GM21619 (cell line): Measurements from ENCODE around the gene OAF.
"Not testable (repeated sequence)": the region's sequence is repeated elsewhere in the genome, so short reads cannot be mapped to it uniquely, and the experiment has no call there.

ENCODE experiments used
- ATAC-seq: cut with Tn5 transposase; IDR thresholded peaks from one replicate; pipeline ENCODE4 v1.9.1; 2021; ENCODE audit not compliant: unreplicated experiment

OAF gene

DNA sequence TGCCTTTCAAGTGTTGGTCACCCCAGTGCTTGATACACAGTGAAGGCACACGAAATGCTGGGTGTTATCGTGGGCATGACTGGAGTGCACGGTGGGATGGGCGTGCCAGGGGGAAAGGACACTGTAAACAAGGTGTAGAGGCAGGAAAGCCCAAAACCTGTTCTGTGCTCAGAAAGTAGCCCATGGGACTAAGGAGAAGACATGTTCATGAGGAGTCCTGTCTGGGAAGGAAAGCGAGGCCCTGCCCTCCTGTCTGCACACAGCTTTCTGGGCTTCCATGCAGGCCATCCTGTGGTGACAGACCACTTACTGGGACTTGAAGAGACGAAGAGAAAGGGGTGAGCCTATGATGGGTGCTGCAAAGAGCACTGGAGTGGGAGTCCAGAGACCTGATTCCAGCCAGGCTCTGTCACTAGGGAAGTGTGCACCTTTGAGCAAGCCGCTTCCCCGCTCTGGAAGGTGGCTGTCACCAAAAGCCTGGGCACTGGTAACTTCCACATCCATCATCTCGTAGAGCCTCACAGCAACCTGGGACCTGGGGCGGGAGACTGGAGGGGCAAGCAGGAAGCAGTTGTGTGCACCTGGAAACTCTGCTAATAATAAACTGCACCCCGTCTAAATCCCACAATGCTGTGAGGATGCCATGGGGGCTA is 28.3 kb downstream of the OAF start:
- no peak for ATAC-seq

DNA sequence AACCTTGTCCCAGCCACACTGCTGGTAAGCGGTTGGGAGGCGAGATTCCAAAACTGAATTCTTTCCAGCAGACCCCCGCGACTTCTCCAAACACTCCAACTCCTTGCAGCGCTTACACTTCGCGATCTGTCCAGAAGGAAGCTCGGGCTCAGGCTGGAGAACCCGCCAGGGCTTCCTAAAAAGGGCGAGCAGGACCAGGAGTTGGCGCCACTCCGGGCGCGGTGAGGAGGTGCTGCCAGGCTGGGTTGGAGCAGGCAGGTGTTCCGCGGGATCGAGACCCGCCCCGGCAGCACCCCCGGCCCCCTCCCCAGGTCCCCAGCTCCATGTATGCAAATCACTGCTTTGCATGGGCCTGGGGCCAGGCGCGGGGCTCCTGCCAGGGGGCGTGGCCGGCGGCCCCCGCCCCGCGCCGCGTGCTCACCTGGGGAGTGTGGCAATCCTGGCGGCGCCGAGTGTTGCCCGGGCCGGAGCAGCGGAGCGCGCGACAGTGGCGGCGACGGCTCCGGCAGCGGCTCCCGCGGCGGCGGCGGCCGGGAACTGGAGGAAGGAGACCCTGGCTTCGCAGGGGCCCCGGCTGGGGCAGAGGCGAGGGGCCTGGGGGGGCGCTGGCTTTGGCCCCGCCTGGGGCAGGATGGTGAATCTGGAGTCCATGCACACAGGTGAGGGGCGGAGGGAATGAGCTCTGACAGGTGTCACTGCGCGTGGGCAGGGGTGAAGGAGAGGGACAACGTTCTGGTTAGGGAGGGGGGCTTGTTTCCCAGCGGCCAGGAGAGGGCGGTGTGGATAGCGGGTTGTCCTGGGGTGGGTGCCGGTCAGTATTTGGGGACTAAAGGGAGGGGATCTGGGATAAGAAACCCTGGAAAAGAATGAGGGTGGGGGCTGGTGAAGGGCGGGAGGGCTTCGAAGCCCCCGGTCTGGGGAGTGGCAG is 29.1 kb downstream of the OAF start, which contains the start of gene POU2F3:
TSS of gene POU2F3 (plus strand) at position 428 of the 928 bp plus-strand sequence. CDS start at position 632, 204 bp downstream.
- no peak for ATAC-seq

DNA sequence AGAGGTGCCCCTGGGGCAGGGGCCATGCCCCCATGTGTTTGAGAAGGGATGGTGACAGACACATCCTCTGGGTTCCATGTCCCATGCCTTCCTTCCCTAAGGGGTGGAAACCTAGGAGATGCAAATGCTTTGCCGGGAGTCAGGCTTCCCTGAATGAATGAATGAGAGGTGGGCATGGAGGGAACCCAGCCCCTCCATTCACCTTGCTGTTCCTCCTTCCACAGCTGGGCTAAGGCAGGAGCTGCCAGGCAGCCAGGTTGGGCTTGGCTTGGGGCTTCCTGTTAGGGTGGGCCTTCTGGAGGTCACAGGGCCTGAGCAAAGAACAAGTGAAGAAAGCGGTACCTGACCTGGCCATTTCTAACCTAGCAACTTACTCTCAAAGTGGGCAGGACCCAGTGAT is 30.0 kb downstream of the OAF start:
- no peak for ATAC-seq

DNA sequence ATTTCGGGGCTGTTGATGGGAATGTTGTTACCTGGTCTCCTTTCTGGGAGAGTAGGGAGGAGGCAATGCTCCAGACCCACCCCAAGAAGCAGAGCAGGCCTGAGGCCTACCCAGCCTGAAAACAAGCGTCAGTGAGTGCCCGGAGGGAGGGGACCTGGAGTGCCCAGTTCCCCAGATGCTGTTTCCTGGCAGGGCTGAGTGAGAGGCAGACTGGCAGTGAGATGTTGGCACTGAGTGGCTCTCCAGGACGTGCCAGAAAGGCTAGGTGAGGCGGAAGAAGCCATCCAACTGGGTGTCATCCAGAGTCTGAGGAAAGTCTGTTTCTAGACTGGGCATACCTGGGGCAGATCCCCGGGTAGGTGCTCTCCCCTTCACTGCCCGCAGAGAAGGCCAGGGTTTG is 30.4 kb downstream of the OAF start:
- ATAC-seq = no peak

DNA sequence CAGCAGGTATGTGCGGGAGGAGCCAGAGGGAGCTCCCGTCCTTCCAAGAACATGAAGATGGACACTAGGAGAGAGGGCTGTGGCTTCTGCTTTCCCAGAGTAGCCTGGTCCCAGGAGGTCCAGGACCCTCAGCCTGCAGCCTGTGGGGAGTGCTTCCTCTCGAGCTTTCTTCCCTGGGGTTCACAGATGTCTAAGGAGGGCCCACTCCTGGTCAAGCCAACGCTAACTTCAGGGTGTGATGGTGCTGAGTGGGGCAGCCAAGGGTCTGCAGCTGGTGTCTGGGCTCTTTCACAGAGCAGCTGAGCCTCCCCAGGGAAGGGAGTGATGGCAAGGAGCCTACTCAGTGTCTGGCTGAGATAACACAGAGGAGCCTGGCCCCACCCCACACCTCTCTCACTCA is 32.4 kb downstream of the OAF start:
- no peak for ATAC-seq

DNA sequence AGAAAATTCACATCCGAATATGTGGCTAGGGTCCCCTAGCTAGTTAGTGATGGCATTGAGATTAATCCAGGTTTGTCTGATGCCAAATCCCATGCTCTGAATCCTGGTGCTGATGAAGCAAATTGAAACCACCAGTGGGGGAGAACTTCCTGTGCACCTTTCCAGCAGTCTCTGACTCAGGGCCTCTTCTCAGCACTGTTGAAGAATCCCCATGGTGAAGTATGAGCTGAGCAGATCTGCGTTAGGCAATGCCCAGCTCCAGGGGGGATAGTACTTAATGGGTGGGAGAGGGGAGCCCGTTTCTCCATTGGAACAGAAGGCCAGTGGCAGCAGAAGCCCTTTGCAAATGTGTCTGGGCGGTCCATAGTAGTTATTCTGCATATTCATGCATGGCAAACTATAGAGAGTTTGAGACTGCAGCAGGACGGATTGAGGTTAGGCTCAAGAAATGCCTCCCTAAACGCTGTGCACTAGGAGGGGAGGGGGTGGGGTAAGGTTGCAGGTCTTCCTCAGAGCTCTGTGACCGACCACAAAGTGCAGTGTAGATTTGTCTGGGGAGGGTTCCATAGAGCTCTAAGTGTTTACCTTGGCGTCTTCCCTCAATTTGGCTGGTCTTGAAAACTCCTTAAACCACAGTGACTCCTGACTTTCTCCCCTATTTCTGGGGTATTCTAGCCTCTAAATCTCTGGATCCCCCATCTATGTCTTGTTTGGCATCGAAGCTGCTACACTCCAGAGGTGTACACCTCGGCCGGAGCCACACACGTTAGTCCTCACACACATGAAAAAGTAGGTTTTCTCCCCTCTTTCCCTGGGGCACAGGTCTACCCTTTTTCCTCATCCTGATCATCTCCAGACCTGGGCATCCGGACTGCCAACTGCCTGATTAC is 33.9 kb downstream of the OAF start:
- no peak for ATAC-seq

DNA sequence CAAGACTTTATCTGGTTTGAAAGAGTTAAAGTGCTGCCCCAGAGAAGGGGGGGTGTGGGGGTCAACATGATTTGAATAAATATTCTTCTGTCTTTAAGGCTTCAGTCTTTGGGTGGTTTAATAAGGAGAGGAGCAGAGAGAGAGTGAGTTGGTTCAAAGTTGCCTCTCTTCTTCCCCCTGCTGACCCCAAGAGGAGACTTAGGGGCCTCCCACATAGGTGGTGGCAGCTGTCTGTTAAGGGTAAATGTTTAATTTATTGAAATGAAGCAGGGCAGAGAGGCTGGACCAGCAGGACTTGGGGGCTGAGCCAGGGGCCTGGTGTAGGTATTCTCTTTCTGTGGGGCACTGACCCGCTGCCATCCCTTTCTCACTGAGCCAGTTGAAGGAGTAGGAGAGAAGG is 34.6 kb downstream of the OAF start:
- no peak for ATAC-seq

DNA sequence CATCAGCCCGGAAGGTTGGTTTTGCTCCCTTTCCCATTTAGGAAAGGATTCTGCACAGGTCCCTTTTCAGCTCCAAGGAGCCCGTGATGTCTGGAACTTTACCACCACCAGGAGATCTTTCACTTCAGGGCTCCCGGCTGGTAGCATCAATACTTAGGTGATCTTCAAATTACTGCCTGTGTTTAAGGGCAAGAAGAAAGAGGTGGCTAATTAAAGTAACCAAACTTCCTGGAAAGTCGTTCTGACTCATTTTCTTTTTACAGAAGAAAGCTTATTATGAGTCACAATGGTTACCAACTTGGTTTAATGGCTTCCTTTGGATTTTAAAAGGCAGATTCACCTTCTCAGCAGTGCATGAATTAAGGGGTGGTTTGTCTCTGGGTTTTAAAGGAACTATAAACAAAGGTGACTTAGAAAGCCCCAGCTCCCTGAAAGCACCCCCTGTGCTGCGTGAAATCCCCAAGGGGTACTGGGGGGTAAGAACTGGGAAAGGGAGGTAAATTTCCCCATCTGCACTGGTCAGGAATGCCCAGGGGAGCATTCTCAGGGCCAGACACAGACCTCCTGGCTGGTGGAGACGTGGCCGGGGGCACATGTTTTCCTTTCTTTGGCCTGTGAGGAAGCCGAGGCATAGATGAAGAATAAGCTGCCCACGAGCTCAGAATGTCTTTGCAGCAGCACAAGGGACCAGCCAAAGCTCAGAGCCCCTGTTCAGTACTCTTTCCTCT is 37.9 kb downstream of the OAF start:
- peak; percentile 76 for ATAC-seq

DNA sequence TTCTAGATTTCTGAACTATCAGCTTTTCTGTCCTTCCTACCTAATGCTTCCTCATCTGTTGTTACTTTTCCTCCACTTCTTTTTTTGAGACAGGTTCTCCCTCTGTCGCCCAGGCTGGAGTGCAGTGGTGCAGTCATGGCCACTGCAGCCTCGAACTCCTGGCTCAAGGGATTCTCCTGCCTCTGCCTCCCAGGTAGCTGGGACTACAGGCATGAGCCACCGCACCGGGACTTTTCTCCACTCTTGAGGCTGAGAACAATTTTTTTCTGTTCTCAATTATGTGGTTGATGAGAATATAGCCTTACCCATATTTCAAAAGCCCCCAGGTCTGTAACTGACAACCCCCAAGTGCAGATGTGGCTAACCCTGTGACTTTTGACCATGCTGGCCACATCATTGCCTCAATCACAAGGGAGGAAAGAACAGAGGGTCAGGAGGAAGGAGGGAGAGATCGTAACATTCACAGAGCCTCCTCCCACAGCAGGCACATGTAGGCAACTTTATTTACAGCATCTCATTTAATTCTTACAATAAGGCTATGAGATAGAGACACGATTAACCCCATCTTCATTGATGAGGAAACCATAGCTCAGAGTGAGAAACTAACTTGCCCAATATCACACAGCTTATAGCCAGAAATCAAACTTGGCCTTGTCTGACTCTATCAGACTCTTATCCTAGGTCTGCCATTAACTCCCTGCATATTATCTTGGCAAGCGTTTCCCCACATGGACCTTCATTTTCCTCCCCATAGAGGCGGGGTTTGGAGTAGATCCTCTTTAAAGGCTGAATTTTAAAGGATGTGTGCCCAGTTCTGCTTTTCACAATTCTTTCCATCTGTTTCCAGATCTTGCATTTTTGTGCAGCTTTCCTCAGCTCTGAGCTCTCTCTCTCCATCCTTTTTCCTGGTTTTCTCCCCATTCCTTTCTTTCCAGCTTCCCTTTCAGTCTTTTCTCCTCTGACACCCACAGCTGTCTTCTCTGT is 38.7 kb downstream of the OAF start:
- ATAC-seq = no peak

DNA sequence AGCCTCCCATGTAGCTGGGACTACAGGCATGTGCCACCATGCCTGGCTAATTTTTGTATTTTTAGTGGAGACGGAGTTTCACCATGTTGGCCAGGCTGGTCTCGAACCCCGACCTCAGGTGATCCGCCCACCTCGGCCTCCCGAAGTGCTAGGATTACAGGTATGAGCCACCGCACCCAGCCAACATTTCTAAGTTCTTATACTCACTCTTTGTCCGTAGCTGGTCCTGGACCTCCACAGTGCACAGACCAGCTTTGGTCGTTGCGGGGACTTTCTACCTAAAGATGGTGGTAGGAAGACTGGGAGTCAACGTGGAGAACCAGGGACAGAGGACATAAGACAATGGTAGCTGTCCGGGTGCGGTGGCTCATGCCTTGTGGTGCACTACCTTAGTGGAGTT is 42.5 kb downstream of the OAF start:
- not testable (repeated sequence) for ATAC-seq

DNA sequence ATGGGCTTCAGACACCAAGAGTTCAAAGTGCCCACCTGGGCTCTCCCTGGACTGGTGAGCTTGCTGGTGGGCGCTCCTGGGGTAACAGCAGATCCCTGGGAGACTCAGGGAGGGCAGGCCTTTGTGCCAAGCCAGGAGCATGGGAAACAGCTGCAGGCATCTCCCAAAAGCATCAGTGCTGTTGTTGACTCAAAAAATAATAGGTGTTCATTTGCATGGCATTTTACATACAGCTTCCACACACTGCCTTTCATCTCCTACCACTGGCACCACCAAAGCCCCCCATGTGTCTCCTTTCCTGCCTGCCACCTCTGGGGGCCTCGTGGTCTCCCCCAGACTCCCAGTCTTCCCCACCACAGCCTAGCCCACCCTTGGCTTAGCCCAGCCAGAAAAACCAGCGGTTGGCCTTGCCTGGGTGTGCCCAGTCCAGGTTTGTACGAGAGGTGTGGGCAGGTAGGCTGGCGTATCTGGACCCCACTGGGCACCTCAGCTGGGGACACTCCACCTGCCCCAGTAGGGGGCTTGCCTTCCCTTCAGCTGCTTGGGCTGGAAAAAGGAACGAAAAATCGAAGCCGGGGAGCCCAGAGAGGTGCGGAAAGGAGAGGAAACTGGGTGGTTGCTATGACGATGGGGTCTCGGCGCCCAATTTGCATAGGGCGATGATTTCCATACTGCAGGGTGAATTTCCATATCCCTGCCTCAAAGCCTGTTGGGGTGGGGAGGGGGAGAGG is 44.1 kb downstream of the OAF start:
- ATAC-seq = peak; percentile 75

DNA sequence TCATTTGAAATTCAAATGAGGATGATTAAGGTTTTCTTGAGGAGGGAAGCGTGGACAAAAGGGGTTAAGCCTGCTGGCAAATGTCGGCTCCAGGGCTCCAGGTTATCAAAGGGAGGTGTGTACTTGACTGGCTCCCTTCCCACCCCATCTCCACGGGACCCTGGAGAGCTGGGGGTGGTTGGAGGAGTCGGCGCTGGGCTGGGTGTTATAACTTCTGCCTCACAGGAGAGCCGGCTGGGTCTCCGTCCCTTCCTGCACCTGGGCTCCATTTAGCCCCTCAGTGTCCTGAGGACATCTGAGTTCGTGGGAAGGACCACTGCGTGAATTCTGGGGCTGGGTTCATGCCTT is 44.7 kb downstream of the OAF start:
- ATAC-seq = peak; percentile 11

DNA sequence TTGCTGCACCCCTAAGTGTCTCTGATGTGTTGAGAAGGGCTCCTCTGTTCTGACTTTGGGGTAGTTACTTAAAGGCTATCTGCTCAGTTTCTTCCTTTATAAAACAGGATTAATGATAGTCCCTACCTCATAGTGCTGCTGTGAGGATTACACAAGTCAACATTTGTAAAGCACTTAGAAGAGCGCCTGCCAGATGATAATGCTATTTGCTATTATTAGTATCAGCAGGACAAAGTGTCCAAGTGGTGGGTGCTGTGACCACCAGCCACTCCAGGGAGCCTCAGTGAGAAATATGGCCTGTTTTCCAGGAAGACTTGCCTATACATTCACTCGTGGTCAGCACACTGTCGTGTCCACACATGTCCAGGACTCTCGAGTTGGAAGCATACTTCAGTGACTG is 45.3 kb downstream of the OAF start:
- ATAC-seq = no peak

DNA sequence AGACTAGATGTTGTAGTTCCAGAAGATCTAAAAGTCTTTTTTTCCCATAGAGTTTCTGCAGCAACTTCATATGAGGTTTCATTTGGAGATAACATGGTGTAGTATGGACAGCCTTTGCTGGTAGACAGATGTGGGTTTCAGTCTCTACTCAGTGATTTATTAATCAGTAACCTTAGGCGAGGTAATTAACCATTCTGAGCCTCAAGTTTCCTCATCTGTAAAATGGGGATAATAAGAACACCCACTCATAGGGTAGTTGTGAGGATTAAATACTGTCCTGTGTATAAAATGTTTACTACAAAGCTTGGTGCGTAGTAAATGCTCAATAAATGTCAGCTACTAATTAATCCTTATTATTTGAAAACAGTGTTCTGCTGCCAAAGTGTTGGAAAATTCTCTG is 45.9 kb downstream of the OAF start:
- no peak for ATAC-seq

DNA sequence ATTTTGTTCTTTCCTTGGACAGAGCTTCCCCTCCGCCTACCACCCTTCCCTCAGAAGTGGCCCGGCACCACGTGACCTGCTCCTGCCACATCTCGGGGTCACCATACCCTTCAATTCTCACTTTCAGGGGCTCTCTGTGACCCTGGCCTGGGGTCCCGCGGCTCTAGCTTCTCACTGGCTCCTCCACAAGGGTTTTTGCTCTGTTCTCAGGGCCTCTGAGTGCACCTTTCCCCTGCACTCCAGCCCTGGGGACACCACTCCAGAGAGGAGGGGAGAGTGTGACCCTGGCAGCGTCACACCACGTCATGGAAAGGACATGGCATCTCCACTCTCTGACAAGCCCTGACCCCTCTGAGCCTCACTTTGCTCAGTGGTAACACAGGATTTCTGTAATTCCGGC is 46.5 kb downstream of the OAF start:
- ATAC-seq = no peak

DNA sequence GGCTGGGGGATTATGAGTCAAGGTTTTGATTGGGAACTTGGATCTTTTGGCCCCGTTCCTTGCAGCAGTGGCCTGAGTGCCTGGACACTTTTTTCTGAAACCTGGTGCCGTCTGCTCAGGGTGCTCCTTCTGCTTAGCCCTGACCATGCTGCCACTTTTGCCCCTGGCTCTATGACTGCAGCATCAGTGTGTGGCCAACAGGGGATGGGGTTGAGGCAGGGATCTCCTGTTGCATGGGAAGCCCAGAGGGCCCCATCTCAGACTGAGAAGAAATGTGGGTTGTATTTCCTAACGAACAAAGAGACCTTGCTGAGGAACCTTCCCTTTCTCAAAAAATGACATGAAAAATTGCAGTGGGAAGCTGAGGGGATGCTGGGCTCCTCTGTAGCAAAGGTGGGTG is 47.8 kb downstream of the OAF start:
- ATAC-seq = no peak

DNA sequence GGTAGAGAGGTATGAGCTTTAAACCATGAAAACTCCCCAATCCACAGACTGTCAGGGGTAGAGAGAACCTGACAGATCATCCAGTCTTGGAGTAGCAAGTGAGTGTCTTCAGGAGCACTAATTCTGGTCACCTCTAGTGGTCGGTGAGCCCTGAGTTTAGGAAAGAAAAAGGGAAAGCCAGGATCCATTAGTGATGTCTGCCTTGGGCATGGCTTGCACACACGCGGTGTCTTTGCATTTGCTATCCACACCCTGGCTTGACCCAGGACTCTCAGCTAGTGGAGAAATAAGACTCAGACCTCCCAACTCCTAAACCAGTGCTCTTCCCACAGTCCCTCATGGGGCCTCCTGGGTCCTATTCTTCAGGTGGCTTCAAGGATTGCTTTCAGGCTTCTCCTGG is 48.4 kb downstream of the OAF start:
- ATAC-seq = no peak

DNA sequence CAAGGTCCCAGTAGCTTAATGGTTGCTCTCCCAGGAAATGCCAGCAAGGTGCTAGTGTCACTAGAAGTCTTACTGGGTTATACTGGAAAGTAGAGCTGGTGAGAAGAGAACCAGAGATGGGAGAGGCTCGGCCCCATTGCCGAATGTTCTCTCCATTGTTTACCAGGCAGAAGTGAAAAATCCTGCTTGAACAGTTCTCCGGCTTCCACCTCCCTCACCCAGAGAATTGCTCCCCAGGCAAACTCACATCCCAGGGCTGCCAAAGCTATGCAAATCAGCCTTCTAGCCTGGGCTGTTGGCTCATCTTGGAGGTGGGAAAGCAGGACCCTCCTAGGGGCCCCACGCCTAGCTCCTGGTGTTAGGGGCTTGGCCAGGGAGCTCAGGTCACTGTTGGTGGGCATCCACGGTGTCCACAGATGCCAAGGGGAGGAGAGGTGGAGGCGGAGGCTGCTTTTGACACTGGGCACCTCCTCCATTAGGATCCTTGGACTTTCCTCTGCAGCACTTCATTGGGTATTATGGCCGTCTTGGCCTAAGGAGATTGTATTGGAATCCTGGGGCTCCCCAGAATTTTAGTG is 49.2 kb downstream of the OAF start:
- no peak for ATAC-seq

DNA sequence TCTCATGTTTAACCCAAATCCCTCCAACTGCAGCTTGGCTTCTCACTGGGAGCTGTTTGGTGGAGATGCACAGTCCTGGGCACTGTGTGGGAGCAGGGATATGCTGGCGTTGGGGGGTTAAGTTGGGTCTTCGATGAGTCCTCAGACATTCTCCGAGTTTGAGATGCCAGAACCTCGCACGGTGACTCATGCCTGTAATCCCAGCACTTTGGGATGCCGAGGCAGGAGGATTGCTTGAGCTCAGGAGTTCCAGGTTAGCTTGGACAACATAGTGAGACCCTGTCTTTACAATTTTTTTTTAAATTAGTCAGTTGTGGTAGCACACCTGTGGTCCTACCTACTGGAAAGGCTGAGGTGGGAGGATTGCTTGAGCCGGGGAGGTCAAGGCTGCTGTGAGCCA is 49.8 kb downstream of the OAF start:
- no peak for ATAC-seq
